ENCODE measurements around the gene CCDC27. TPM values are rescaled to one million over a fixed set of nuclear protein-coding genes. Genes with fewer than 3 reads are reported as not detected.

CCDC27 gene
- total RNA-seq, 4 donors from 2014 or later, result not detected

DNA sequence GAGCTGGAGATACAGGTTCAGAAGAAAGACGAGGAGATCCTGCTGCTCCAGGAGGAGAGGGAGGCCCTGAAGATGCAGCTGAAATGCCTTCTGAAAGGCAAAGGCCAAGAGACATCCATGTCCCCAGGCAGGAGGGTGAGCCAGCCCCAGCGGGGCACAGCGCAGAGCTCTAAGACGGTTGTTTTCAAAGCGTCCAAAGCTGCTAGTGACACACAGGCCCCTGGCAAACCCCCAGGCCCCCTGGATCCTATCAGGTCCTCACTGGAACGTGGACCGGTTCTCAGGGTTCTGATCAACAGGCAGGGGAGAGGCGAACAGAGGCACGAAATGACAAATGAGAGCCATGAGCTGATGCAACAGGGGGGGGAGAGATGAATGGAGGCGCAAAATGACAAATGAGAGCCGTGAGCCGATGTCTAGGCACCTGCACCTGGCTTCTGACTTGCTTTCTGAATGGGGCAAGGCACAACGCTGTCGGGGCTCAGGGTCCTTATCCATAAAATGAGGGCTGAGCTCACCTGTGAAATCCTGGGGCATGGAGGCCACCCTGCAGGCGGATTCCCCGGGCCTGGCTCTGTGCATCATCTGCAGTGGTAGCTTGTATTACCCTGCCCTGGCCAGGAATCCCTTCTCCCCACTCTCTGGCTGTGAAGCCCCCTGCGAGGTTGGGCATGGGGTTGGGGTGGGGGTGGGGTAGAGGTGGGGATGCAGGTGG is 9.2 kb downstream of the CCDC27 start:
- Histone ChIP-seq H3K27ac (no peak overlapping the region), H3K4me1 (no peaks in the 10 kb centered on the region), H3K27me3 (peaks cover 42% of the 10 kb centered on the region), H3K36me3 (no peaks in the 10 kb centered on the region), H3K9me3 (no peaks in the 10 kb centered on the region), H3K4me3 (no peak overlapping the region)
- WGBS, 2 donors (ENCODE audit: low coverage in 1 of 2), result 84 to 93% methylated on average over 3 to 17 of the region's 17 CpGs
- in situ Hi-C loops (cut with MboI; ENCODE audit: low pct_ligation_motif_present in 1 of 4, low pct_unique_long_range_greater_than_20kb in 1 of 4, low sequenced_read_pairs in 3 of 4) (no loop called here), intact Hi-C loops (cut with DNase I; ENCODE audit: low total_unique reads) (no loop called here)
- TF ChIP-seq EP300 (IDR thresholded peaks at IDR 0.05; ENCODE audit: low read depth) (no peak), POLR2A (IDR thresholded peaks at IDR 0.05) (no peak), POLR2AphosphoS5 (IDR thresholded peaks at IDR 0.05) (no peak)
- TF ChIP-seq, protein P1, sequence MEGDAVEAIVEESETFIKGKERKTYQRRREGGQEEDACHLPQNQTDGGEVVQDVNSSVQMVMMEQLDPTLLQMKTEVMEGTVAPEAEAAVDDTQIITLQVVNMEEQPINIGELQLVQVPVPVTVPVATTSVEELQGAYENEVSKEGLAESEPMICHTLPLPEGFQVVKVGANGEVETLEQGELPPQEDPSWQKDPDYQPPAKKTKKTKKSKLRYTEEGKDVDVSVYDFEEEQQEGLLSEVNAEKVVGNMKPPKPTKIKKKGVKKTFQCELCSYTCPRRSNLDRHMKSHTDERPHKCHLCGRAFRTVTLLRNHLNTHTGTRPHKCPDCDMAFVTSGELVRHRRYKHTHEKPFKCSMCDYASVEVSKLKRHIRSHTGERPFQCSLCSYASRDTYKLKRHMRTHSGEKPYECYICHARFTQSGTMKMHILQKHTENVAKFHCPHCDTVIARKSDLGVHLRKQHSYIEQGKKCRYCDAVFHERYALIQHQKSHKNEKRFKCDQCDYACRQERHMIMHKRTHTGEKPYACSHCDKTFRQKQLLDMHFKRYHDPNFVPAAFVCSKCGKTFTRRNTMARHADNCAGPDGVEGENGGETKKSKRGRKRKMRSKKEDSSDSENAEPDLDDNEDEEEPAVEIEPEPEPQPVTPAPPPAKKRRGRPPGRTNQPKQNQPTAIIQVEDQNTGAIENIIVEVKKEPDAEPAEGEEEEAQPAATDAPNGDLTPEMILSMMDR (IDR thresholded peaks at IDR 0.05), result no peak
- no peak for DNase-seq

DNA sequence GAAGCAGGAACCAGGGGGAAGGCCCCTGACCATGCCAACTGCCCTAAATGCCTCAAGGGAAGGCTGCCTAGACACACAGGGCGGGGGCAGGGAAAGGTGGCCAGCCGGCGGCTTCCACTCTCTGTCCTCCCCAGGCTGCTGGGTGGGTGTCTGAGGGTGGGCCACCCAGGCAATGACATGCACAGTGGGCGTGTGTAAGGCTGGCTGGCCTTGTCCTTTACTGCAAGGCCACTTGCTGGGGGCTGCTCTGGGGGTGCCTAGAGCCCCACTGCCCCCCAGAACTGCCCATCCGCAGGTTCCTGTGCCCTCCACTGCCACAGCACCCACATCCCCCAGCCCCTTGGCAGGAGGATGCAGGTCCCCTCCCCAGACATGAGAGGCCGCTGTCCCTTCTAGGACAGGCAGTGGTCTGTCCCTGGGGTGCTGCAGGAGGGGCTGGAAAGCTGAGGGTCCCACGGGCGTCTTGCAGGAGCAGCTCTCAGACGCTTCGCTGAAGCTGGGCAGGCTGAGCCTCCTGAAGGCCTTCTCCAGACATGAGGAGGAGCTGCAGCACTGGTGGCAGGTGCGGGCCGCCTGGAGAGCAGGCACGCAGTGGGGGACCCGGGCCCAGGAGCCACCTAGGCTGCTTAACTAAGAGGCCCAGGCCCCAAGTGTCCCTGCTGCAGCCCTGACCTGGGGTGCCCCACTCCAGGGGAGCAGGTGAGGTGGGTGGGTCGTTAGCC is 10.1 kb downstream of the CCDC27 start:
- Histone ChIP-seq H3K9me3 (no peaks in the 10 kb centered on the region), H3K27ac (no peak overlapping the region), H3K4me1 (no peaks in the 10 kb centered on the region), H3K27me3 (peaks cover 42% of the 10 kb centered on the region), H3K4me3 (no peak overlapping the region), H3K36me3 (no peaks in the 10 kb centered on the region)
- 77% methylated on average over 12 of the region's 15 CpGs; no CpG with 5 or more reads in 1 of the 2 donors for WGBS, 2 donors (ENCODE audit: low coverage in 1 of 2)
- TF ChIP-seq, protein P1 (IDR thresholded peaks at IDR 0.05), result no peak
- TF ChIP-seq EP300 (IDR thresholded peaks at IDR 0.05; ENCODE audit: low read depth) (no peak), POLR2A (IDR thresholded peaks at IDR 0.05) (no peak), POLR2AphosphoS5 (IDR thresholded peaks at IDR 0.05) (no peak)
- in situ Hi-C loops (cut with MboI; ENCODE audit: low pct_ligation_motif_present in 1 of 4, low pct_unique_long_range_greater_than_20kb in 1 of 4, low sequenced_read_pairs in 3 of 4), result no loop called here
- no peak for DNase-seq
- intact Hi-C loops (cut with DNase I; ENCODE audit: low total_unique reads), result no loop called here

DNA sequence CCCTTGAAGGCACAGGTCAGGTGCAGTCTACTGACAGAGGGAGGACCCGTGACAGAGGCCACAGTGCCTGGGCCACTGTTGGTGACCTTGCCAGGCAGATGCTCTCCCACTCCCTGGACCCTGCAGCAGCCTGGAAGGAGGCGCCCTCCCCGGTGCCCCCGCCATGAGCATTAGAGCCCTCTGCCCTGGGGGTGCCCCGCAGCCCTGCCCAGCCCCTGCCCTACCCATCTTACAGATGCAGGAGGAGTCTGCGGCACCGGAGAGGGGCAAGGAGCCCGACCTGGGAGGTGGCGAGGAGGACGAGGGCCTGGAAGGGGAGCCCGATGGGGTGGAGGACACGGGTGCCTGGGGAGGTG is 10.6 kb downstream of the CCDC27 start:
- TF ChIP-seq, protein P1 (IDR thresholded peaks at IDR 0.05), result no peak
- TF ChIP-seq POLR2A (IDR thresholded peaks at IDR 0.05) (no peak), EP300 (IDR thresholded peaks at IDR 0.05; ENCODE audit: low read depth) (no peak), POLR2AphosphoS5 (IDR thresholded peaks at IDR 0.05) (no peak)
- Histone ChIP-seq H3K27me3 (peaks cover 42% of the 10 kb centered on the region), H3K4me1 (no peaks in the 10 kb centered on the region), H3K4me3 (no peak overlapping the region), H3K9me3 (no peaks in the 10 kb centered on the region), H3K27ac (no peak overlapping the region), H3K36me3 (no peaks in the 10 kb centered on the region)
- in situ Hi-C loops (cut with MboI; ENCODE audit: low pct_ligation_motif_present in 1 of 4, low pct_unique_long_range_greater_than_20kb in 1 of 4, low sequenced_read_pairs in 3 of 4), result no loop called here
- intact Hi-C loops (cut with DNase I; ENCODE audit: low total_unique reads), result no loop called here
- DNase-seq, result no peak
- 77% methylated on average over 12 of the region's 12 CpGs; no CpG with 5 or more reads in 1 of the 2 donors for WGBS, 2 donors (ENCODE audit: low coverage in 1 of 2)

DNA sequence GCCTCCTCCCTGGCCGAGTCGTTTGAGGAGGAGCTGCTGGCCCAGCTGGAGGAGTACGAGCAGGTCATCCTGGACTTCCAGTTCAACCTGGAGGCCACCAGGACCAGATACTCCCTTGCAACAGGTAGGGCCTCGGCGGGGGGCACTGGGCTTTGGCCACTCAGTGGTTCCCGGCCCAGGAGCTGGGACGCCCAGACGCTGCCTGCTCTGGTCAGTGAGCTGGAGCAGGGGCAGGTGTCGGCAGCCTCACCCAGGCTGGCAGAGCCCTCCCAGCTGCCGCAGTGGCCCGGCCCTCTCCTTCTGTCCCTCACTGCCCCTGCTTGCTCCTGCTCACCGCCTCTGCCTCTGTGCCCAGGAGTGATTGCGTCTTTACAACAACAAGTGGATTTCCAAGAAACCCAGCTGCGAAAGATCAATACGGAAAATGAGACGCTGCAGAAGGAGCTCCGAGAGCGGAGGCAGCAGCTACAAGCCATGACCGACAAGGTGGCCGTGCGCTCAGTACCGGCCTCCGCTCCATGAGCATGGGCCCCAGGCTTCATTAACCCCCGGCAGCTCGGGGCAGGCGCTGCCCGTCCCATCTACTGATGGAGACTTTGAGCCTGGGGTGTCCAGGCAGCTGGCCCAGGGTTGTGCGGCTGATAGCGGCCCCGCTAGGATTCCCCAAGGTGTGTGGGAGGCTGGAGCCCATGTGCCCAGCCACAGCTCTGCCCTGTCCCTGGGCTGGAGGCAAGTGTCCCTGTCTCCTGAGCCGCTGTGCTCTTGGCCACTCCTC is 11.3 kb downstream of the CCDC27 start:
- no peak for DNase-seq
- H3K9me3 ChIP-seq, result no peaks in the 10 kb centered on the region
- H3K4me3 ChIP-seq, result no peak overlapping the region
- 83% methylated on average over 30 of the region's 31 CpGs; no CpG with 5 or more reads in 1 of the 2 donors for WGBS, 2 donors (ENCODE audit: low coverage in 1 of 2)
- no peaks in the 10 kb centered on the region for H3K4me1 ChIP-seq
- in situ Hi-C loops (cut with MboI; ENCODE audit: low pct_ligation_motif_present in 1 of 4, low pct_unique_long_range_greater_than_20kb in 1 of 4, low sequenced_read_pairs in 3 of 4) (no loop called here), intact Hi-C loops (cut with DNase I; ENCODE audit: low total_unique reads) (no loop called here)
- no peak overlapping the region for H3K27ac ChIP-seq
- TF ChIP-seq POLR2A (IDR thresholded peaks at IDR 0.05) (no peak), EP300 (IDR thresholded peaks at IDR 0.05; ENCODE audit: low read depth) (no peak), POLR2AphosphoS5 (IDR thresholded peaks at IDR 0.05) (no peak)
- TF ChIP-seq, protein P1 (IDR thresholded peaks at IDR 0.05), result no peak
- no peaks in the 10 kb centered on the region for H3K36me3 ChIP-seq
- H3K27me3 ChIP-seq, result peaks cover 42% of the 10 kb centered on the region

All from transverse colon (tissue), 4 donors.